ENCODE results near the gene ZNF57. TPM values are rescaled to one million over a fixed set of nuclear protein-coding genes. Genes with fewer than 3 reads are reported as not detected.

ZNF57 gene
- total RNA-seq, 2 experiments from 2014 or later = 0.47 to 0.82 TPM

- H3K27ac Mint-ChIP-seq = no peak overlapping the region
- no peaks in the 10 kb centered on the region for H3K9me3 ChIP-seq (ENCODE audit: control insufficient read depth in 1 of 2, insufficient read depth in 1 of 2, low read length in 2 of 2)
- H3K36me3 ChIP-seq (ENCODE audit: insufficient read depth, low read length) = peaks cover 8% of the 10 kb centered on the region
- CTCF ChIA-PET = interaction anchor here (1.0 kb wide), 1 partner anchor 7 kb away, joined by 3 read pairs; no protein-coding TSS in a partner anchor
- intact Hi-C loops (cut with DNase I, micrococcal nuclease) = no loop called here
- H3K36me3 Mint-ChIP-seq (ENCODE audit: low read depth) = peaks cover 18% of the 10 kb centered on the region
- ATAC-seq (ENCODE audit: poor library complexity) (no peak), DNase-seq (peak in 1 of 14 experiments; percentile 24)
- H3K4me3 ChIP-seq (ENCODE audit: low read length) = no peak overlapping the region
- peak overlapping the region; percentile 70 for H3K4me3 Mint-ChIP-seq
- peaks cover 14% of the 10 kb centered on the region for H3K4me1 Mint-ChIP-seq (ENCODE audit: low read depth)
- no peak for TF ChIP-seq CTCF (IDR thresholded peaks at IDR 0.05)
- POLR2A ChIA-PET = no interaction called here
- no peak overlapping the region for H3K27ac ChIP-seq (ENCODE audit: low read depth in 1 of 2, low read length in 2 of 2)
- no peaks in the 10 kb centered on the region for H3K9me3 Mint-ChIP-seq
- H3K27me3 ChIP-seq (ENCODE audit: control insufficient read depth in 1 of 2, insufficient read depth in 2 of 2, low read length in 2 of 2) = no peaks in the 10 kb centered on the region
- no peaks in the 10 kb centered on the region for H3K27me3 Mint-ChIP-seq
- H3K4me1 ChIP-seq (ENCODE audit: insufficient read depth, low read length) = peaks cover 20% of the 10 kb centered on the region
Observed at GRCh38 chr19:2942928-2943640, 42.4 kb downstream of the ZNF57 start.

- Mint-ChIP-seq H3K4me1 (ENCODE audit: low read depth) (peaks cover 22% of the 10 kb centered on the region), H3K9me3 (no peaks in the 10 kb centered on the region), H3K27me3 (no peaks in the 10 kb centered on the region), H3K36me3 (ENCODE audit: low read depth) (peaks cover 13% of the 10 kb centered on the region), H3K27ac (peak overlapping the region; percentile 99), H3K4me3 (peak overlapping the region; percentile 98)
- DNase-seq = no peak
- Histone ChIP-seq H3K9me3 (ENCODE audit: control insufficient read depth in 1 of 2, insufficient read depth in 1 of 2, low read length in 2 of 2) (no peaks in the 10 kb centered on the region), H3K27ac (ENCODE audit: low read depth in 1 of 2, low read length in 2 of 2) (peak overlapping the region in 1 of 2 donors; percentile 32), H3K27me3 (ENCODE audit: control insufficient read depth in 1 of 2, insufficient read depth in 2 of 2, low read length in 2 of 2) (no peaks in the 10 kb centered on the region), H3K4me1 (ENCODE audit: insufficient read depth, low read length) (peaks cover 23% of the 10 kb centered on the region), H3K36me3 (ENCODE audit: insufficient read depth, low read length) (peaks cover under 1% of the 10 kb centered on the region), H3K4me3 (ENCODE audit: low read length) (peak overlapping the region; percentile 88)
- intact Hi-C loops (cut with DNase I, micrococcal nuclease) = no loop called here
- ChIA-PET CTCF (no interaction called here), POLR2A (interaction anchor here (1.2 kb wide), 1 partner anchor 44 kb away, joined by 4 read pairs; the partner anchor contains the start of gene ZNF57)
- TF ChIP-seq CTCF (IDR thresholded peaks at IDR 0.05) = no peak
- ATAC-seq (ENCODE audit: poor library complexity) = no peak
Observed at GRCh38 chr19:2944403-2944774, 43.7 kb downstream of the ZNF57 start.

- no peaks in the 10 kb centered on the region for H3K36me3 ChIP-seq (ENCODE audit: insufficient read depth, low read length)
- H3K27ac ChIP-seq (ENCODE audit: low read depth in 1 of 2, low read length in 2 of 2) = peak within 1 kb of the TSS; percentile 78 to 90
- intact Hi-C loops (cut with DNase I, micrococcal nuclease) = loop anchor here in 1 of 2 experiments (5.0 kb wide), 1 partner anchor 203 kb away; the partner anchor contains the start of gene SLC39A3
- no peaks in the 10 kb centered on the region for H3K27me3 ChIP-seq (ENCODE audit: control insufficient read depth in 1 of 2, insufficient read depth in 2 of 2, low read length in 2 of 2)
- Mint-ChIP-seq H3K27ac (peak within 1 kb of the TSS; percentile 99), H3K36me3 (ENCODE audit: low read depth) (peaks cover 15% of the 10 kb centered on the region), H3K4me1 (ENCODE audit: low read depth) (peaks cover 28% of the 10 kb centered on the region), H3K4me3 (peak within 1 kb of the TSS; percentile 98), H3K9me3 (no peaks in the 10 kb centered on the region), H3K27me3 (no peaks in the 10 kb centered on the region)
- DNase-seq (peak; percentile 97 to 100 (median 99)), ATAC-seq (ENCODE audit: poor library complexity) (peak; percentile 98)
- POLR2A ChIA-PET = interaction anchor here (1.2 kb wide), 1 partner anchor 44 kb away, joined by 4 read pairs; the partner anchor contains the start of gene ZNF57
- peaks cover 29% of the 10 kb centered on the region for H3K4me1 ChIP-seq (ENCODE audit: insufficient read depth, low read length)
- TF ChIP-seq CTCF (IDR thresholded peaks at IDR 0.05) = no peak
- CTCF ChIA-PET = interaction anchor here (0.7 kb wide), 1 partner anchor 126 kb away, joined by 3 read pairs; no protein-coding TSS in a partner anchor
- peak within 1 kb of the TSS; percentile 88 for H3K4me3 ChIP-seq (ENCODE audit: low read length)
- no peaks in the 10 kb centered on the region for H3K9me3 ChIP-seq (ENCODE audit: control insufficient read depth in 1 of 2, insufficient read depth in 1 of 2, low read length in 2 of 2)
Observed at GRCh38 chr19:2944775-2945574, 44.2 kb downstream of the ZNF57 start, which contains the start of gene ZNF77. TSS of gene ZNF77 (minus strand) at chr19:2944971. CDS start at chr19:2944840, 131 bp downstream.

Measured in CD4-positive, alpha-beta T cell (primary cell).